ENCODE results near the gene RIN1. TPM values are rescaled to one million over a fixed set of nuclear protein-coding genes. Genes with fewer than 3 reads are reported as not detected.
A peak's percentile ranks its signal among the peaks of the same experiment; 100 is the strongest.
"Not testable (repeated sequence)": the region's sequence is repeated elsewhere in the genome, so short reads cannot be mapped to it uniquely, and the experiment has no call there.

The RIN1 gene
- total RNA-seq, 2 experiments from 2014 or later = 1.3 TPM

- Mint-ChIP-seq H3K27me3 (ENCODE audit: low read depth) (no peaks in the 10 kb centered on the region), H3K27ac (no peak overlapping the region), H3K9me3 (ENCODE audit: insufficient read depth) (no peaks in the 10 kb centered on the region), H3K36me3 (ENCODE audit: low read depth) (peaks cover 3% of the 10 kb centered on the region), H3K4me1 (ENCODE audit: low read depth) (peaks cover 13% of the 10 kb centered on the region), H3K4me3 (no peak overlapping the region)
- DNase-seq (no peak), ATAC-seq (no peak)
- ChIA-PET POLR2A (no interaction called here), CTCF (interaction anchor here (1.1 to 2.6 kb wide), 3 partner anchors 18 to 22 kb away, joined by 3 to 9 read pairs (median 7); no protein-coding TSS in a partner anchor)
These were observed 30.7 kb upstream of the RIN1 start for GRCh38 chr11:66366844-66367477.

- H3K27me3 Mint-ChIP-seq (ENCODE audit: low read depth) = no peaks in the 10 kb centered on the region
- ChIA-PET CTCF (interaction anchor here (0.6 to 3.5 kb wide), 6 partner anchors 12 to 261 kb away, joined by 3 to 44 read pairs (median 5); partner anchors contain the start of genes B4GAT1 and BRMS1), POLR2A (interaction anchor here (0.8 to 0.9 kb wide), 2 partner anchors 9 to 23 kb away, joined by 3 read pairs; no protein-coding TSS in a partner anchor)
- no peak overlapping the region for H3K4me3 Mint-ChIP-seq
- H3K27ac Mint-ChIP-seq = no peak overlapping the region
- DNase-seq = no peak
- no peaks in the 10 kb centered on the region for H3K9me3 Mint-ChIP-seq (ENCODE audit: insufficient read depth)
- ATAC-seq = no peak
- peaks cover 12% of the 10 kb centered on the region for H3K4me1 Mint-ChIP-seq (ENCODE audit: low read depth)
- peaks cover 3% of the 10 kb centered on the region for H3K36me3 Mint-ChIP-seq (ENCODE audit: low read depth)
These were observed 29.7 kb upstream of the RIN1 start for GRCh38 chr11:66365711-66366619.

DNA sequence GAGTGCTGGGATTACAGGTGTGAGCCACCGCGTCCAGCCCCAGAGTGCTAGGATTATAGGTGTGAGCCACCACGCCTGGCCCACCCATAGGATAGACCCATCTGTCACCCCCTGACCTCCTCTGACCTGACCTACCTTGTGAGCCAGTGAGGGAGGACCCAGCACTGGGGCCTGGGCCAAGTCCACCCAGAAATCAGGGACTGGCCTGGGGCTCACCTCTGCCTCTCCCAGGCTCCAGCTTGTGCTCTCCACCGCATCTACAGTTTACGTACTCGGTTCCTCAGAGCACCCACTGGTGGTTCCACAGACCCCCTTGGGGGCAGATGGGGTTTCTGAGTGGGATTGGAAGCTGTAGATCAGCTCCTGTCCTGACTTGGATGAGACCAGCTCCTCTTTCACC is 28.9 kb upstream of the RIN1 start:
- CTCF ChIA-PET = interaction anchor here (1.1 to 3.8 kb wide), 6 partner anchors 11 to 53 kb away, joined by 3 to 44 read pairs (median 12); partner anchors contain the start of genes B4GAT1 and BRMS1
- Mint-ChIP-seq H3K27me3 (ENCODE audit: low read depth) (no peaks in the 10 kb centered on the region), H3K9me3 (ENCODE audit: insufficient read depth) (no peaks in the 10 kb centered on the region), H3K4me1 (ENCODE audit: low read depth) (peaks cover 7% of the 10 kb centered on the region), H3K27ac (no peak overlapping the region), H3K4me3 (no peak overlapping the region), H3K36me3 (ENCODE audit: low read depth) (peaks cover 3% of the 10 kb centered on the region)
- no peak for DNase-seq
- no peak for ATAC-seq
- POLR2A ChIA-PET = interaction anchor here (0.8 to 0.9 kb wide), 2 partner anchors 8 to 24 kb away, joined by 3 read pairs; no protein-coding TSS in a partner anchor

DNA sequence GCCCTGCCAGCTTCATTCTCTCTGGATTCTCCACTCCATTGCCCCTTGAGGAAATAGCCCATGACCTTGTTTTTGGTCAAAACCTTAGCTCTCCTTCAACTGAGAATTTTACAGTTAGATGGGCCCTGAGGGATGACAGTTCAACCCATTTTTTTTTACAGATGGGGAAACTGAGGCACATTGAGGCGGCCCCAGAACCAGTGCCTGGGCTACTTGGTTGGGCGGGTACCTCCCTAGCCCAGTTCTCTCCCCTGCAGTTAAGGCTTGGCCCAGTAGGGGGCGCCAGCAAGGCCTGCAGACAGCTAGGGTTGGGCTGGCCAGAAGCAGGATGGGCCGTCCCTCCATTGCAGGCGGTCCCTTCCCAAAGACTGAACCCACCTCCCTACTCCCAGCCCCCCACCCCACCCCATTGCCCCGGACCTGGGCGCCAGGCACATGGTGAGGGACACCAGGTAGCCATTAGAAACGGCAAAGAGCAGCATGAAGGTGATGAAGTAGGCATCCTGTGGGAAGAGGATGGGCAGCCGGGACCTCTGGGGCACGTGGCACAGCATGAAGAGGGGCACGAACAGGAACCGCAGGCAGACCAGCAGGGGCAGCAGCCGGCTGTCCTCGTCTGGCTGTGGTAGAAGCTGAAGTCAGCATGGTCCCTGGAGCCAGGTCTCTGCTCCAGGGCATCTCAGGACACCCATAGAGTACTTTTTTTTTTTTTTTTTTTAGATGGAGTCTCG is 27.7 kb upstream of the RIN1 start:
- CTCF ChIA-PET = interaction anchor here (0.6 to 3.8 kb wide), 19 partner anchors 8 to 197 kb away, joined by 3 to 44 read pairs (median 6); partner anchors contain the start of genes B4GAT1, BRMS1, RIN1 and SLC29A2
- DNase-seq (peak; percentile 80), ATAC-seq (peak; percentile 78)
- H3K9me3 Mint-ChIP-seq (ENCODE audit: insufficient read depth) = no peaks in the 10 kb centered on the region
- H3K27ac Mint-ChIP-seq = no peak overlapping the region
- H3K36me3 Mint-ChIP-seq (ENCODE audit: low read depth) = no peaks in the 10 kb centered on the region
- no peaks in the 10 kb centered on the region for H3K4me1 Mint-ChIP-seq (ENCODE audit: low read depth)
- H3K4me3 Mint-ChIP-seq = no peak overlapping the region
- no peaks in the 10 kb centered on the region for H3K27me3 Mint-ChIP-seq (ENCODE audit: low read depth)
- POLR2A ChIA-PET = interaction anchor here (0.5 kb wide), 1 partner anchor 402 kb away, joined by 3 read pairs; no protein-coding TSS in a partner anchor

- H3K4me1 Mint-ChIP-seq (ENCODE audit: low read depth) = no peaks in the 10 kb centered on the region
- no peaks in the 10 kb centered on the region for H3K27me3 Mint-ChIP-seq (ENCODE audit: low read depth)
- H3K27ac Mint-ChIP-seq = no peak overlapping the region
- POLR2A ChIA-PET = interaction anchor here (0.5 kb wide), 1 partner anchor 401 kb away, joined by 3 read pairs; no protein-coding TSS in a partner anchor
- H3K4me3 Mint-ChIP-seq = no peak overlapping the region
- CTCF ChIA-PET = interaction anchor here (0.6 to 3.8 kb wide), 17 partner anchors 9 to 197 kb away, joined by 3 to 44 read pairs (median 7); partner anchors contain the start of genes B4GAT1, BRMS1, RIN1 and SLC29A2
- no peaks in the 10 kb centered on the region for H3K36me3 Mint-ChIP-seq (ENCODE audit: low read depth)
- no peak for DNase-seq
- no peak for ATAC-seq
- H3K9me3 Mint-ChIP-seq (ENCODE audit: insufficient read depth) = no peaks in the 10 kb centered on the region
These were observed 27.0 kb upstream of the RIN1 start for GRCh38 chr11:66363187-66363601.

DNA sequence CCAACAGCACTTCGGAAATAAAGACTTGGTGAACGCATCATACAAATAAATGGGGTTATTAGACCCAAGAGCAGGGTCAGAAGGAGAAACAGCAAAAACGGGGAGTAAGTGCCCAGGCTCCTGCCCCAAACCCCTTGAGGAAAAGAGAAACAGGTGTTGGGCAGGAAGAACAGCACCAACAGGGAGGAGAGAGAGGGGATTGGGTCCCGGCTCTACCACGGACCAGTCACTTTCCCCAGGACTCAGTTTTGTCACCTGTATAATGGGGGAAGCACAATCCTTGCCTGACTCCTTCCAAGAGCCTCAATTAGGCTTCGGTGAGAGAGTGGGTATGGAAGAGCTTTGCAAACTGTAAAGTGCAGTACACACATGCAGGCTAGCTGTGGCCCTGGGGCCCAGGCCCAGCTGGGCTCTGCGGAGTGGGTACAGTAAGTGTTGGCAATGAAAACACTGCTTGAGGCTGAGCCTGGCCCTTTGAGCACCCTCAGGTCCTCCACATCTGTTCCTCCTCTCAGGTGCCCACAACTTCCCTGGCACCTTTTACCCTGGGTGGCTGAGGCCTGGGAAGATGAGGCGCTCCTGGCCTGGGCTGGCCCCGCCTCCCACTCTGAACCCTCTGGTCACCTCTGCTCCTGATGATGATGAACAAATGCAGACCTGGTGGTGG is 26.4 kb upstream of the RIN1 start:
- ChIA-PET POLR2A (no interaction called here), CTCF (interaction anchor here (1.0 to 3.8 kb wide), 12 partner anchors 9 to 74 kb away, joined by 4 to 44 read pairs (median 7); partner anchors contain the start of genes B4GAT1, BRMS1, RIN1 and SLC29A2)
- H3K27me3 Mint-ChIP-seq (ENCODE audit: low read depth) = no peaks in the 10 kb centered on the region
- DNase-seq (no peak), ATAC-seq (no peak)
- no peaks in the 10 kb centered on the region for H3K9me3 Mint-ChIP-seq (ENCODE audit: insufficient read depth)
- no peaks in the 10 kb centered on the region for H3K4me1 Mint-ChIP-seq (ENCODE audit: low read depth)
- H3K4me3 Mint-ChIP-seq = no peak overlapping the region
- no peaks in the 10 kb centered on the region for H3K36me3 Mint-ChIP-seq (ENCODE audit: low read depth)
- peak overlapping the region; percentile 9 for H3K27ac Mint-ChIP-seq

GRCh38 chr11:66361502-66361941 is 25.3 kb upstream of the RIN1 start:
- POLR2A ChIA-PET = no interaction called here
- H3K27me3 Mint-ChIP-seq (ENCODE audit: low read depth) = no peaks in the 10 kb centered on the region

DNA sequence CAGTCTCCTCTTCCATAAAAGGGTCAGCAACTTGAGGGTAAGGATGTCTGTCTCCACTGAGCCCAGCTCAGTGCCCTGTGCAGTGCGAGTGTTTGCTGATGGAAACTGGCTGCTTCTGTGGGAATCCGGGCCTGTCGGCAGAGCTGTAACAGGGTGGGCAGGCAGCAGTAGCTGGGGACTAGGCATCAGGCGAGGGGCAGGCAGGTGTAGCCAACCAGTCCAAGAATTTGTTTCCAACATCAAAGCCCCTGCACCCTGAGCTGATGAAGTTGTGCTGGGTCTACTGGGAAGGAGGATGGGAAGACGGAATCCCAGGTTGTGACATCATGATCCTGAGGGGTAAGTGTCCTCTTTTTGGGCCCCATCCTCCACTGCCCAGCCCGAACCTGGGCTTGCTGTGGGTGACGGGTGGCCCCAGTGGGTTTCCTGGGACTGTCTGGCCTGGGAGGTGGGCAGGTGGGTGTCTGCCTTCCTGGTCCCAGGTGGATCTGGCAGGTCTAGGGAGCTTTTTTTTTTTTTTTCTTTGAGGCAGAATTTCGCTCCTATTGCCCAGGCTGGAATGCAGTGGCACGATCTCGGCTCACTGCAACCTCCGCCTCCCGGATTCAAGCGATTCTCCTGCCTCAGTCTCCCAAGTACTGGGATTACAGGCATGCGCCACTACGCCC is 24.3 kb upstream of the RIN1 start:
- Mint-ChIP-seq H3K9me3 (ENCODE audit: insufficient read depth) (no peaks in the 10 kb centered on the region), H3K27ac (no peak overlapping the region), H3K4me3 (no peak overlapping the region), H3K36me3 (ENCODE audit: low read depth) (no peaks in the 10 kb centered on the region), H3K4me1 (ENCODE audit: low read depth) (no peaks in the 10 kb centered on the region), H3K27me3 (ENCODE audit: low read depth) (no peaks in the 10 kb centered on the region)
- ChIA-PET POLR2A (no interaction called here), CTCF (interaction anchor here (0.7 to 1.8 kb wide), 3 partner anchors 13 to 49 kb away, joined by 3 to 4 read pairs (median 3); partner anchors contain the start of gene B4GAT1)
- ATAC-seq (no peak), DNase-seq (no peak)

More at GRCh38 chr11:66361502-66361941, 25.3 kb upstream of the RIN1 start:
- no peaks in the 10 kb centered on the region for H3K4me1 Mint-ChIP-seq (ENCODE audit: low read depth)
- no peak overlapping the region for H3K27ac Mint-ChIP-seq
- H3K36me3 Mint-ChIP-seq (ENCODE audit: low read depth) = no peaks in the 10 kb centered on the region
- CTCF ChIA-PET = interaction anchor here (1.3 to 3.8 kb wide), 4 partner anchors 14 to 28 kb away, joined by 3 to 22 read pairs (median 7); partner anchors contain the start of gene B4GAT1
- H3K4me3 Mint-ChIP-seq = no peak overlapping the region
- ATAC-seq (no peak), DNase-seq (no peak)
- no peaks in the 10 kb centered on the region for H3K9me3 Mint-ChIP-seq (ENCODE audit: insufficient read depth)

DNA sequence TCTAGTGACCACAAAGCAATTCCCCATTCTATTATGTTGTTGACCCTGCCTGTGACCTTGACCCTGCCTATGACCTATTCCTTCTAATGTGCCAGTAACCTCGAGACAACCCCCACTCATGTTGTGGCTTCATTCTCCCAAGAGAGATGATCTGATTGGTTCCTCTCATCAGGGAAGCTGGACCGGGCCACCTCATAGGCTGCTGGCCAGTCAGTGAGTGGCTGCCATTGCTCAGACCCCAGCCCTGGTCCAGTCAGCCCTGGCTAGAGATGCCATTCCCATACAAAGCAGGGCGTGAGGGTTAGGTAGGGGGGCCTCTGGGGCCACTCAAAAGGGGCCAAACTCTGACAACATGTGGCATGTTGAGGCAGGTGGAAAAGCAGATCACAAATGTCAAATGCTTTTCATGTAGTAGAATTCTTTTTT is 23.4 kb upstream of the RIN1 start:
- H3K9me3 Mint-ChIP-seq (ENCODE audit: insufficient read depth) = no peaks in the 10 kb centered on the region
- no peak overlapping the region for H3K27ac Mint-ChIP-seq
- CTCF ChIA-PET = interaction anchor here (0.7 kb wide), 1 partner anchor 48 kb away, joined by 3 read pairs; no protein-coding TSS in a partner anchor
- POLR2A ChIA-PET = no interaction called here
- H3K27me3 Mint-ChIP-seq (ENCODE audit: low read depth) = no peaks in the 10 kb centered on the region
- DNase-seq = no peak
- no peak overlapping the region for H3K4me3 Mint-ChIP-seq
- H3K36me3 Mint-ChIP-seq (ENCODE audit: low read depth) = no peaks in the 10 kb centered on the region
- H3K4me1 Mint-ChIP-seq (ENCODE audit: low read depth) = no peaks in the 10 kb centered on the region
- ATAC-seq = no peak

- not testable (repeated sequence) for H3K9me3 Mint-ChIP-seq (ENCODE audit: insufficient read depth); H3K4me3 Mint-ChIP-seq; H3K27me3 Mint-ChIP-seq (ENCODE audit: low read depth); H3K36me3 Mint-ChIP-seq (ENCODE audit: low read depth); H3K27ac Mint-ChIP-seq; ATAC-seq; DNase-seq
- H3K4me1 Mint-ChIP-seq (ENCODE audit: low read depth) = peaks cover 23% of the 10 kb centered on the region
- CTCF ChIA-PET = interaction anchor here (0.6 to 8.2 kb wide), 4 partner anchors 14 to 39 kb away, joined by 3 to 44 read pairs (median 9); no protein-coding TSS in a partner anchor
- POLR2A ChIA-PET = interaction anchor here (1.1 kb wide), 1 partner anchor 39 kb away, joined by 3 read pairs; no protein-coding TSS in a partner anchor
These were observed 14.5 kb upstream of the RIN1 start for GRCh38 chr11:66350560-66351235.
